ENCODE results near the gene ISOC1.

Gene ISOC1

DNA sequence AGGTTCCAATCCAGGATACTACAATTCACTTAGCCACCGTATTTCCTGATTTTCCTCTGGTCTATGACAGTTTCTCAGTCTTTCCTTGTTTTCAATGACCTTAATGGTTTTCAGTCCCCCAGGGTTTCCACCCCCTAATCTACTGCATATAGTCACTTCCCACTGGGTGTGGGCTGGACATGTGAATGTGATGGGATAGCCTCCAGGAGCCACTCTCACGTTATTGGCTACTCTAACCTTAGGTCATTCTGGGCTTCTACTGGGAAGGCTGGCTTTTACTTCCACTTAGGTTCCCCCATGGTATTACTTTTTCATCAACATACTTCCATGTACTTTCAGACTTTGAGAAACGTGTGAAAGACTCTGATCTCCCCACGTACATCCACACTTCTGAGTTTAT, 46.5 kb downstream of the ISOC1 start:
- no peak for DNase-seq

DNA sequence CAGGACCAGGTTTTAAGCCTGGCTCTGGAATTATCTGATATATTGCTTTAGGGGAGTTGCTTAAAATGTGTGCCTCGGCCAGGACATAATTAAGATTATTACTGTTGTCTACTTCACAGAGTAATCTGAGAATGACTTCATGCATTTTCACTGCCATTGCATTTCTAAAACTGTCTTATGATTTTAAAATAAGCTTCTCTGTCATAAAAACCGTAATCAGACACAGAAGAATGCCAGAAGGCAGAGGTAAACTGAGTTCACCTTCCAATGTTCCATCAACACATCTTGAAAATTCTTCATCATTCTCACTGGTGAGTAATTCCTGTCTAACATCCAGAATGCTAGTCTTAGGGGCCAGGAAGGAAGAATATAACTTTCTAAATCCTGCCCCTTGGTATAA, 47.1 kb downstream of the ISOC1 start:
- DNase-seq = no peak

DNA sequence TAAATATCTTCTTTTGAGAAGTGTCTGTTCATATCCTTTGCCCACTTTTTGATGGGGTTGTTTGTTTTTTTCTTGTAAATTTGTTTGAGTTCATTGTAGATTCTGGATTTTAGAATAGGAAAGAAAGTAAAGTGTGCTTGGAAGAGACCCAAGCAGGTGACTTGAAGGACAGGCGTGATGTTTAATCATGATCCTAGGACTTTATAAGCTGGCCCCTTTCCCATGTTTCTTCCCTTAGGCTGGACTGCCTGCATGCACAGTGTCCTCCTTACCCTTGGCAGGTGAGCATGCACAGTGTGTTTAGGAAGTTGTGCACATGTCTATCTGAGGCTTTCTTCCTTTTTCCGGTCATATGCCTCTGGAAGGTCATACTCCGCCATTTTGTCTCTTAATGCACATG, 61.3 kb downstream of the ISOC1 start:
- DNase-seq = no peak

DNA sequence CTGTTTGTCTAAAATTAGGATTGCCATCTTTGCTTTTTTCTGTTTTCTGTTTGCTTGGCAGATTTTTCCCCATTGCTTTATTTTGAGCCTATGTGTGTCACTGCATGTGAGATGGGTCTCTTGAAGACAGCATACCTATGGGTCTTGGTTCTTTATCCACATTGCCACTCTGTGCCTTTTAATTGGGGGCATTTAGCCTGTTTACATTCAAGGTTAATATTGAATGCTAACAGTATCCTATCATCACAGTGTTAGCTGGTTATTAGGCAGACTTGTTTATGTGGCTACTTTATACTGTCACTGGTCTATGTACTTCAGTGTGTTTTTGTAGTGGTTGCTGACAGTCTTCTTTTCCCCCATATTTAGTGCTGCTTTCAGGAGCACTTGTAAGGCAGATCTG, 67.3 kb downstream of the ISOC1 start:
- no peak for DNase-seq

Measured in midbrain (tissue), 1 donor.